HG03439 (cell line): ENCODE data around the gene PALLD.

Source experiments
- ATAC-seq: cut with Tn5 transposase; IDR thresholded peaks from one replicate; pipeline ENCODE4 v1.9.1; 2021; ENCODE audit warnings: mild to moderate bottlenecking, moderate library complexity; ENCODE audit not compliant: unreplicated experiment

Gene PALLD

GRCh38 chr4:168637872-168638756 lies 141.3 kb downstream of the PALLD start:
- ATAC-seq, result no peak

GRCh38 chr4:168639914-168640313 lies 143.1 kb downstream of the PALLD start:
- ATAC-seq, result no peak

DNA sequence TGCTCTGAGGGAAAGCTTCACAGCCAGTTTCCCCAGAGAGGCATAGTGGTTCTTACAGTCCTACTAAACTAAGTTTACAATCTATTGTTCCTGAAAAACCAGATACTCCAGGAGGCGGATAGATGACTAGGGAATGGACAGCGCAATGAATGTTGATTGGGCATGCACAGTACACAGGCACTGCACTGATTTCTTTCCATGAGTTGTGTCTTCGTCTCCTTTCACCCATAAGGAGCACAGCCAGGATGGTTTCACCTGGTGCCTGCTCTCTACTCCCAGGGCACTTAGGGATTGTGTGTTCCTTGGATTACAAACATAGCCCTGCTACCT lies 144.9 kb downstream of the PALLD start:
- no peak for ATAC-seq

GRCh38 chr4:168642591-168642990 lies 145.7 kb downstream of the PALLD start:
- no peak for ATAC-seq

DNA sequence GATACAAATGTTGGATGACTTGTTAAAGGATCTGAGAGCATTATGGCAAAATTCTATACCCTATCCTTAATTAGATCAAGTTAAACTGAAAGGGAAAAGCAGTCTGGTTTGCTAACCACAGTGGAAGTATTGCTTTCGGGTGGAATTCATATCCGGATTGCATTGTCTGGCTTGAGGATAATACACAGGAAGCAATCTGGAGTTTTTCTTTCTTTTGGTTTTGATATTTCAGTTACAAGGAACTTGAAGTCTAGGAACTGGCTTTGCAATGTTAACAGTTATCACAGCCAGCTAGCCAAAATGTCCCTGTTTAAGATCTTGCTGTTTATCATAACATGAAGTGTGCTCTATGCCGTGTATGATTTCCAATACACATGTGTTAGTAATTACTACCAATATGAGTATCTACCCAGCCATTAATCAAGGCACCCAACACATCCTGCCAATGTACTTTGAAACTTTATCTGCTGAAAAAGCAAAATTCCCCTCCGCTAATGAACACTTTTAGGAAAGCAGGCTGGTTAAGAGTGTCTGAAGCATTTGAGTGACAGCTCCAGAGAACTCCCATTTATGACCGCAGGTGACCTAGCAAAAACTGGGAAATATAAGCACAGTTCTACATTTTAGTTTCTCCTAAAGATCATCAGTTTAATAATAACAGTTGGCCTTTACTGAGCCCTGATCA lies 146.4 kb downstream of the PALLD start:
- ATAC-seq, result no peak

GRCh38 chr4:168643796-168644159 lies 146.9 kb downstream of the PALLD start:
- no peak for ATAC-seq

GRCh38 chr4:168646001-168646768 lies 149.3 kb downstream of the PALLD start:
- no peak for ATAC-seq

DNA sequence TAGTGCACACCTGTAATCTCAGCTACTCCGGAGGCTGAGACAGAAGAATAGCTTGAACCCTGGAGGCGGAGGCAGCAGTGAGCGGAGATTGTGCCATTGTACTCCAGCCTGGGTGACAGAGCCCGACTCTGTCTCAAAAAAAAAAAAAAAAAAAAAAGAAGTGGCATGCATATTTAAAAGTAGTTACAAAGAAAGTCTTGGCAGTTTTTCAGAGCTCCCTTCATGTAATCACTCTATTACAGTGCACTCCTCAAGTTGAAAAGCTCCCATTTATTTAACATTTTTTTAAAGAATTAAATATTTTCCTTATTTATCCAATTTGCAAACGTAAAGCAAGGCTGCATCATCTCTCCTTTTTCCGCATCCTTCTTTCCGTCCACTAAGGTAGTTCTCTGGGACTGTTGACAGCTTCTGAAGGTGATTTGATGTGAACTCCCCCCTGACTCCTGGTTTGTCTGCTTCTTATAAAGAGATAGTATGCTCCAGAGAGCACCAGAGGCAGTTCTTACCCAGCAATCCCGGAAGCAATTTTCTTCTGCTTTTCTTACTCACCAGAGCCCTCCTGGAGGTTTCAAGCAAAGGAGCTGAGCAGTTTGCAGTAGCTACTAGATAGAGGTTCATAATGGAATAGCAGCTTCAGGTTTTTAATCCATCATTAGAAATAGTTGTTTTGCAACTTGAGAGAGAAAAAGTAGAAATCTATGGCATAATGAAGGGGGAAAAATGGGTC lies 151.0 kb downstream of the PALLD start:
- ATAC-seq, result no peak

DNA sequence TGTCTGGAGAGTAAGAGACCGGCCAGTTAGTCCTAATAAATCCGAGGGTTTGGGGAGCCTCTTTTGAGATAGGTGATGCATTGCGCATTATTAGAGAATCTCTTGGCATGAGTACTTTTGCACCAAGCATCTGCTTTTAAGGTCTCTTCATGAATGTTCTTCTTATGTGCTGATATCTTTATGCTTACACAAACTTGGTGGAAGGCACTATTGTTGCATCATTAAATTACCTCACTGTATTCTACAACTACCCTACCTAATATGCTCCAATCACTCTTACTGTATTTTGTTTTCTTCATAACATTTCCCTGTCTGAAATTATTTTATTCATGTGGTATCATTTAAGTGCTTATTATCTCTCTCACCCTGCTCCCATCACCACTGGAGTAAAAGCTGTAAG lies 151.6 kb downstream of the PALLD start:
- no peak for ATAC-seq

DNA sequence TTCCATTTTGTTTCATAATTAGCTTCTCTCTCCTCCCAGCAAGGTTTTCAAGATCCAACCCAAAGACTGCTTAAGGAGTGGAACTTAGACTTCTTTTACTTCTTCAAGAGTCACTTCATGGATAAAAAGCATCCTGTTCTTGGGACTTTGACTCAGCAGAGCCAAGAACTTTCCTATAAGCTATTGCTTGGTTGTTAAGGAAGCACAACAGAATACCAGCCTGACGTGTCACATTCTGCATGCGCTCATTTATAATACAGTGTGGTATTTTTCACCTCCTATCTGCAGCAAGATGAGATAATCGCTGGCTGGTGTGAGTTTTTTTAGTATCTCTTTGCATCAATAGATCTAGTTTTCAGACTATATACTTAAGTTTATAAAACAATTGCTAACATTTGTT lies 152.1 kb downstream of the PALLD start:
- ATAC-seq, result no peak

DNA sequence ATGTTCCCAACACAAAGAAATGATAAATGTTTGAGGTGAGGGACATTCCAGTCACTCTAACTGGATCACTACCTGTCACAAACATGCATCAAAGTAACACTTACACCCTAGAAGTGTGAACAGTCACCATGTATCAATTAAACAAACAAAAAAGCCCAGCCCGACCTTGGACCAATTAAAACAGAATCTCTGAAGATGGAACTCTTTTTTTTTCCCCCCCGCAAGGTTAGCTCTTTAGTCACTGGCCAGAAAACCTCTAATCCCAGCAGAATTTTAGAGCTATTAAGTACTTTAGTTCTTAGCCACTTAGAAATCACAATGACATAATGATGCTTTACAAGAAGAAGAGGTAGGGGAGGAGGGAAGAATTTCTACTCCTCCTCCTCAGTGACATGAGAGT lies 154.5 kb downstream of the PALLD start:
- ATAC-seq, result no peak

- no peak for ATAC-seq
Observed at GRCh38 chr4:168651864-168652263, 155.0 kb downstream of the PALLD start.

GRCh38 chr4:168652755-168653154 lies 155.9 kb downstream of the PALLD start:
- ATAC-seq, result no peak

- ATAC-seq, result no peak
Observed at GRCh38 chr4:168654104-168654847, 157.4 kb downstream of the PALLD start.

DNA sequence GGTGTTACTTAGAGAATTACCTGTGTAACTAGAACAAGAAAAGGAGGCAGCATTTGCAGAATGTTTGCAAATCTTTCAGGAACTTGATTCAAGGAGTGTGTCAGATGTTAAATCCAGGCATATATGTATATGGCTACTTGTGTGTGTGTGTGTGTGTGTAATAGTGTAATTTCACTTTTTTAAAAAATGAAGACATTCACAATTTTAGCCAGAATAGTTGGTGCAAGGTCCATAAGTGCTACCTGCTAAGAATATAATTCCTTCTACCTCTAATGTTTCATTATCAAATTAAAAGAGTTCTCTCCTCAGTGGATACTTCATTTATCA lies 158.0 kb downstream of the PALLD start:
- no peak for ATAC-seq

- ATAC-seq, result no peak
Observed at GRCh38 chr4:168655182-168655581, 158.3 kb downstream of the PALLD start.

DNA sequence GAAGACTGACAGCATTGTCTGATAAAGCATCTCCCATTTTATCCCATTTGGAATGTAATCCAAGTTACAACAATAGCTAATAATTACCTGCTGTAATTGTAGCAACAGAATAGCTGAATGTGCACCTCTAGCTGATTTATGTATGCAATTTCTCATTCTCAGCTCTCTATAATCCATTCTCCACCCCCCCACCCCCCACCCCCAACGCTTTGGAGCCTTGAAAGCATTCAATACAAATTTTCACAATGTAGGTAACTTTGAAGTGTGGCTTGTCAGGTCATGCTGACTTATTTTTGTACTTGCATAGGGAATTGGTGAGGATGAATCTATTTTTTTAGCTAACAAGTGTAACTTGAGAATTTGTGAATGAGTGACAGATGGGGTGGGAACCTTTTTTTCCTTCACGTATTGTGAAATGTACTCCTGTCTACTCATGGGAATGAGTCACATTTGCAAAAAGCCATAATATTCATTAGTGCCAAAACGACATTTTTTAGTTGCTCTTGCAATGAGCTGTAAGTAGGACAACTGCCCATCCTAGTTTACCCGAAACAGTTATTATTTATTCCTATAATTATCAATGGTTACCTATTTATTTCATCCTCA lies 159.3 kb downstream of the PALLD start:
- ATAC-seq, result no peak

DNA sequence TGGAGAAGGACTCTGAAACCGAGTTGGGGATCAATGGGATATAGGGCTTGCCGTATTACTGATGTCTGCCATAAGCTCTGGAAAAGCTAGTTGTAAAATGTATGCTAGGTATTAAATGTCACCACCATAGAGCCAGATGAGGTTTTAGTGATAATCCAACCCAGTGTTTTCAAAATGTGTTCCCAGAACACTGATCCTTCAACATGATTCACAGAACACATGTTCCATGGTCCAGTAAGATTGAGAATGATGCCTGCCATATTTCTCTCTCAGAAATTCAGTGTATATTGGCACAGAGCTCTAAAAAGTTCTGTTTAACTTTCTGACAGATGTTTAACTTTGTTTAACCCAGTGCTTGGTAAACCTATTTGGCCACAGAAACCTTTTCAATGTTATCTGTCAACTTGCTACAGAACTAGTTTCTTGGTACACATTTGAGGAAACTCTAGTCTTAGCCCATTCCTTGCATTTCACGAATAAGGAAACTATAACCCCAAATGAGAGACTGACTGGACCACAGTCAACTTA lies 160.2 kb downstream of the PALLD start:
- no peak for ATAC-seq

DNA sequence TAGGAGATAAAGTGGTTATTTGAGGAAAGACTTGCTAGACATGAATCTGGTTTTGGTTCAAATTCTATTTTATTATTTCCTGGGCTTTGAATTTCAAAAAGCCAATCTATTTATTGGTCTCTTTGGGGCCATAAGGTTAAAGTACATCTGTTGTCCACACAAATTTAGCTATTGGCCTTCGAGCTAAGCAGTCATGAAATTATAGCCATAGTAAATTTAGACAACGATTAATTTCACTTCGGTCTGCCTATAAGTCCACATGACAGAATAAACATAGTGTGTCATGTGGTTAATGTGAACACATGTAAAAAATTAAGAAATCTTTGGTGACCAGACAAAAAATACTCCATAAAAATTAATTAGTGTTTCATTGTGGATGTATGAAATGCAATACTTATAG lies 161.9 kb downstream of the PALLD start:
- no peak for ATAC-seq
